GM23338 (cell line): Measurements from ENCODE around the gene PXMP4. TPM values are rescaled to one million over a fixed set of nuclear protein-coding genes. Genes with fewer than 3 reads are reported as not detected.

Experiments used
- ATAC-seq: fragments of 200-7000 bp; cut with Tn5 transposase; 3 replicates; pipeline ENCODE4 v1.9.1; 2020
- DNase-seq: peaks from one replicate; pipeline ENCODE4 v3.0.0-alpha.2; 2015; ENCODE audit warnings: low spot score
- H2AFZ ChIP-seq: fragments of 200-600 bp; sonication (generic); 2 replicates; pipeline ENCODE4 v1.8.0; 2016; ENCODE audit warnings: antibody characterized with exemption, mild to moderate bottlenecking, moderate library complexity
- H3F3A ChIP-seq: fragments of 200-600 bp; sonication (generic); replicated peaks from 2 replicates; pipeline ENCODE4 v1.8.0; 2017; ENCODE audit warnings: antibody characterized with exemption, mixed run types, low read depth
- H3K27ac ChIP-seq: fragments of 200-600 bp; sonication (generic); 2 replicates; pipeline ENCODE4 v1.6.1; 2016; ENCODE audit warnings: low read depth
- H3K27me3 ChIP-seq: fragments of 200-600 bp; sonication (generic); 2 replicates; pipeline ENCODE4 v1.8.0; 2016; ENCODE audit warnings: mild to moderate bottlenecking, mixed run types, moderate library complexity; ENCODE audit not compliant: insufficient read depth
- H3K36me3 ChIP-seq: fragments of 200-600 bp; sonication (generic); 2 replicates; pipeline ENCODE4 v1.8.0; 2016; ENCODE audit warnings: mild to moderate bottlenecking; ENCODE audit not compliant: insufficient read depth
- H3K4me1 ChIP-seq: fragments of 200-600 bp; sonication (generic); 2 replicates; pipeline ENCODE4 v1.8.0; 2016; ENCODE audit warnings: mild to moderate bottlenecking, moderate library complexity; ENCODE audit not compliant: insufficient read depth
- H3K4me2 ChIP-seq: fragments of 200-600 bp; sonication (generic); 2 replicates; pipeline ENCODE4 v1.7.1; 2017; ENCODE audit warnings: mixed run types
- H3K4me3 ChIP-seq: fragments of 200-600 bp; sonication (generic); 2 replicates; pipeline ENCODE4 v1.6.1; 2016; ENCODE audit warnings: mixed run types
- H3K79me2 ChIP-seq: fragments of 200-600 bp; sonication (generic); replicated peaks from 2 replicates; pipeline ENCODE4 v1.8.0; 2017; ENCODE audit warnings: mild to moderate bottlenecking; ENCODE audit not compliant: insufficient read depth
- H3K9me2 ChIP-seq: fragments of 200-600 bp; sonication (generic); 2 replicates; pipeline ENCODE4 v1.8.0; 2017; ENCODE audit not compliant: insufficient read depth
- H4K20me1 ChIP-seq: fragments of 200-600 bp; sonication (generic); replicated peaks from 2 replicates; pipeline ENCODE4 v1.8.0; 2017; ENCODE audit warnings: mild to moderate bottlenecking; ENCODE audit not compliant: insufficient read depth
- H3K27ac Mint-ChIP-seq: 2 replicates; pipeline ENCODE4 v1.8.0; 2020; ENCODE audit warnings: inconsistent platforms, mild to moderate bottlenecking, moderate library complexity, mixed read lengths
- H3K27me3 Mint-ChIP-seq: 3 replicates; pipeline ENCODE4 v1.8.0; 2022; ENCODE audit warnings: low read depth, mild to moderate bottlenecking, moderate library complexity, mixed read lengths, inconsistent platforms; ENCODE audit not compliant: insufficient read depth, poor library complexity
- H3K36me3 Mint-ChIP-seq: 3 replicates; pipeline ENCODE4 v1.8.0; 2021; ENCODE audit warnings: low read depth, mild to moderate bottlenecking, inconsistent platforms, moderate library complexity, mixed read lengths
- H3K4me1 Mint-ChIP-seq: 3 replicates; pipeline ENCODE4 v1.8.0; 2020; ENCODE audit warnings: mild to moderate bottlenecking, inconsistent platforms, mixed read lengths
- H3K4me3 Mint-ChIP-seq: 3 replicates; pipeline ENCODE4 v1.8.0; 2021; ENCODE audit warnings: moderate library complexity, mild to moderate bottlenecking, inconsistent platforms, mixed read lengths
- H3K9me3 Mint-ChIP-seq: 3 replicates; pipeline ENCODE4 v1.8.0; 2020; ENCODE audit warnings: moderate library complexity, mild to moderate bottlenecking, inconsistent platforms, mixed read lengths
- CREB1 ChIP-seq: fragments of 250-450 bp; sonication (Bioruptor Pico); IDR thresholded peaks from 2 replicates; pipeline ENCODE4 v1.5.0; 2020; ENCODE audit warnings: low read depth, mild to moderate bottlenecking, moderate library complexity
- ETS1 ChIP-seq: IDR thresholded peaks from 2 replicates; pipeline ENCODE4 v1.6.1; 2016; ENCODE audit warnings: antibody characterized with exemption
- EZH2 ChIP-seq: fragments of 200-600 bp; sonication (generic); IDR thresholded peaks from one replicate; pipeline ENCODE4 v1.8.0; 2017; ENCODE audit warnings: antibody characterized with exemption, mild to moderate bottlenecking, low read depth; ENCODE audit not compliant: unreplicated experiment
- EZH2phosphoT487 ChIP-seq: fragments of 200-600 bp; sonication (generic); IDR thresholded peaks from one replicate; pipeline ENCODE4 v1.8.1; 2018; ENCODE audit warnings: antibody characterized with exemption; ENCODE audit not compliant: unreplicated experiment
- JUNB ChIP-seq: IDR thresholded peaks from one replicate; pipeline ENCODE4 v1.6.1; 2016; ENCODE audit warnings: antibody characterized with exemption; ENCODE audit not compliant: unreplicated experiment
- NANOG ChIP-seq: IDR thresholded peaks from 2 replicates; pipeline ENCODE4 v1.6.1; 2016; ENCODE audit warnings: antibody characterized with exemption, borderline replicate concordance
- POLR2AphosphoS5 ChIP-seq: IDR thresholded peaks from 2 replicates; pipeline ENCODE4 v1.6.1; 2016; ENCODE audit warnings: antibody characterized with exemption, low read depth
- REST ChIP-seq: IDR thresholded peaks from one replicate; pipeline ENCODE4 v1.6.1; 2018; ENCODE audit warnings: antibody characterized with exemption; ENCODE audit not compliant: unreplicated experiment
- STAT1 ChIP-seq: IDR thresholded peaks from one replicate; pipeline ENCODE4 v1.6.1; 2016; ENCODE audit warnings: antibody characterized with exemption; ENCODE audit not compliant: unreplicated experiment
- ZNF114 ChIP-seq: fragments of 250-450 bp; sonication (Bioruptor Pico); IDR thresholded peaks from 2 replicates; pipeline ENCODE4 v1.5.0; 2020; ENCODE audit warnings: mild to moderate bottlenecking, moderate library complexity
- ZNF331 ChIP-seq: fragments of 250-450 bp; sonication (Bioruptor Pico); IDR thresholded peaks from 2 replicates; pipeline ENCODE4 v1.5.0; 2020; ENCODE audit warnings: low read depth, mild to moderate bottlenecking, moderate library complexity
- ZNF462 ChIP-seq: fragments of 250-450 bp; sonication (Bioruptor Pico); IDR thresholded peaks from 2 replicates; pipeline ENCODE4 v1.5.0; 2020; ENCODE audit warnings: mild to moderate bottlenecking, moderate library complexity
- polyA plus RNA-seq: library from polyadenylated mRNA; unstranded; fragments of >200 nt; fragmentation: Nextera tagmentation; extraction: Ambion mirVana; gene quantifications from 2 replicates; pipeline ENCODE4 v1.2.1, GENCODE V29; 2016
- total RNA-seq: library from RNA; depleted of rRNA; stranded (reverse); fragments of >200 nt; shearing (Covaris generic); gene quantifications from 2 replicates; pipeline ENCODE4 v1.2.3, GENCODE V29; 2014
- TF ChIP-seq, protein P1 (sequence below), 2 experiments: fragments of 200-600 bp in 1 of 2; sonication (generic) in 1 of 2; conservative IDR thresholded peaks; 2 replicates each; pipeline versions ENCODE4 v1.5.1 to v1.6.1; 2016 to 2017; ENCODE audit warnings: antibody characterized with exemption in 2 of 2, low read depth in 2 of 2, mild to moderate bottlenecking in 2 of 2, moderate library complexity in 1 of 2

The PXMP4 gene
- total and polyA plus RNA-seq, 2 experiments from 2014 or later, result 1.2 to 3.5 TPM

DNA sequence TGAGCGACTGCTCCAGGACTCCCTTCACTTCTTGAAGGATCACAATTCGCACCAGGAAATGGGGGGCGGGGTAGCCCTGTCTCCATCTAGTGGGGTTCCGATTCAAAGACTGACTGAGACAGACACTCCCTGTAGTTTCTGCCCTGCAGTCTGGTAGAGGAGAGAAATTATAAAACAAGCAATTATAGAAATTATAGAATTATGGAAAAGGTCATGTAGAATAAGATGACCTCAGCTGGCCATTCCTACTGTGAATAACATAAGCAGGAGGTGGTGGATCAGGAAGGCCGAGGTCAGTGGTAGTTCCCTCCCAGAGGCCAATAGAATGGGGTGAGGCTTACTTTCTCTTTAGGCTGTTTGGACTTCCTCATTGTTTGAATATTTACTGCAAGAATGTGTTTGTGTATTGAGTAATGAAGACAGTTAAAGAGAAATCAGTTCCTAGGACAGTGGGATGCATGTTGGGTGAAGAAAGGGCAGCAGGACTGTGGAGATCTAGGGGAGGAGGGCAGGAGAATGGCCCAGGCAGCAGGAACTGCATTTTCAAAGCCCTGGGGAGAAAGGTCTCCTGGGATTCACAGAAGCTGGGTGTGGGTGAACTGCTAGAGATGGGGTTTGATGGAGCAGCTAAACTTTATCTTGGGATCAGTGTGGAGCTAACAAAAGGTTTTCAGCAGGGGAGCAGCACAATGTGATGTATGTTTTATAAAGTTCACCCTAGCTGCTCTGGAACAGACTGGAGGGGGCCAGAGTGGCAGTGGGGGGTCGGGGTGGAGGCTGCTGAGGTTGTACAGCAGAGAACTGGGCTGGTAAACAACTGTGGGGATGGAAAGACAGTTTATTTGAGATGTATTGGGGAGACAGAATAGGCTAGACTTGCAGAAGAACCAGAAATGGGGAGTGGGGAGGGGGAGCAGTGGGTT lies 13.8 kb upstream of the PXMP4 start:
- Mint-ChIP-seq H3K27me3 (peaks cover 22% of the 10 kb centered on the region), H3K27ac (peak overlapping the region; percentile 3; the same call in 1 of the 2 replicates), H3K36me3 (peaks cover 25% of the 10 kb centered on the region), H3K9me3 (peaks cover 21% of the 10 kb centered on the region), H3K4me1 (peaks cover 22% of the 10 kb centered on the region), H3K4me3 (peak overlapping the region; percentile 28; the same call in 2 of the 3 replicates)
- peaks cover 22% of the 10 kb centered on the region for H3K4me1 ChIP-seq
- peak overlapping the region; percentile 71 for H3K27ac ChIP-seq
- H3F3A ChIP-seq, result peaks cover 6% of the 10 kb centered on the region; the same call in 1 of the 2 replicates
- H3K27me3 ChIP-seq, result no peaks in the 10 kb centered on the region
- no peaks in the 10 kb centered on the region for H3K9me2 ChIP-seq
- no peak for ATAC-seq
- H2AFZ ChIP-seq, result no peak overlapping the region
- no peak overlapping the region; the same call in 1 of the 2 replicates for H3K4me3 ChIP-seq
- H4K20me1 ChIP-seq, result no peaks in the 10 kb centered on the region
- H3K4me2 ChIP-seq, result peak overlapping the region; percentile 49
- no peaks in the 10 kb centered on the region for H3K36me3 ChIP-seq
- DNase-seq, result peak; percentile 49
- no peaks in the 10 kb centered on the region for H3K79me2 ChIP-seq
- TF ChIP-seq REST (no peak), ZNF331 (CRISPR knock-in tag) (no peak), NANOG (no peak), JUNB (no peak), EZH2phosphoT487 (no peak), ZNF114 (CRISPR knock-in tag) (no peak), ETS1 (no peak), CREB1 (CRISPR knock-in tag) (no peak), ZNF462 (no peak), STAT1 (no peak), EZH2 (no peak), POLR2AphosphoS5 (no peak)
- TF ChIP-seq, protein P1, sequence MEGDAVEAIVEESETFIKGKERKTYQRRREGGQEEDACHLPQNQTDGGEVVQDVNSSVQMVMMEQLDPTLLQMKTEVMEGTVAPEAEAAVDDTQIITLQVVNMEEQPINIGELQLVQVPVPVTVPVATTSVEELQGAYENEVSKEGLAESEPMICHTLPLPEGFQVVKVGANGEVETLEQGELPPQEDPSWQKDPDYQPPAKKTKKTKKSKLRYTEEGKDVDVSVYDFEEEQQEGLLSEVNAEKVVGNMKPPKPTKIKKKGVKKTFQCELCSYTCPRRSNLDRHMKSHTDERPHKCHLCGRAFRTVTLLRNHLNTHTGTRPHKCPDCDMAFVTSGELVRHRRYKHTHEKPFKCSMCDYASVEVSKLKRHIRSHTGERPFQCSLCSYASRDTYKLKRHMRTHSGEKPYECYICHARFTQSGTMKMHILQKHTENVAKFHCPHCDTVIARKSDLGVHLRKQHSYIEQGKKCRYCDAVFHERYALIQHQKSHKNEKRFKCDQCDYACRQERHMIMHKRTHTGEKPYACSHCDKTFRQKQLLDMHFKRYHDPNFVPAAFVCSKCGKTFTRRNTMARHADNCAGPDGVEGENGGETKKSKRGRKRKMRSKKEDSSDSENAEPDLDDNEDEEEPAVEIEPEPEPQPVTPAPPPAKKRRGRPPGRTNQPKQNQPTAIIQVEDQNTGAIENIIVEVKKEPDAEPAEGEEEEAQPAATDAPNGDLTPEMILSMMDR (conservative IDR thresholded peaks at IDR 0.05; ENCODE audit: low read depth in 2 of 2), result no peak
